Spinal cord (tissue), 10 donors: ENCODE measurements around the gene RB1. TPM values are rescaled to one million over a fixed set of nuclear protein-coding genes. Genes with fewer than 3 reads are reported as not detected.

Experiments used
- DNase-seq, 6 donors: peaks; one replicate each; pipeline versions ENCODE4 v3.0.0 to v3.0.0-alpha.2; 2013 to 2015; ENCODE audit warnings: low spot score in 6 of 6, low read depth in 4 of 6
- H3K27ac ChIP-seq: one replicate; pipeline ENCODE4 v1.5.1; 2013; ENCODE audit warnings: low read depth, low read length, control low read depth
- H3K27me3 ChIP-seq: one replicate; pipeline ENCODE4 v1.6.1; 2013; ENCODE audit warnings: low read length; ENCODE audit not compliant: control insufficient read depth, insufficient read depth
- H3K36me3 ChIP-seq: one replicate; pipeline ENCODE4 v1.6.1; 2013; ENCODE audit warnings: low read length; ENCODE audit not compliant: control insufficient read depth, insufficient read depth
- H3K4me1 ChIP-seq: one replicate; pipeline ENCODE4 v1.6.1; 2013; ENCODE audit warnings: low read length; ENCODE audit not compliant: control insufficient read depth, insufficient read depth
- H3K4me3 ChIP-seq: one replicate; pipeline ENCODE4 v1.5.1; 2013; ENCODE audit warnings: low read depth, low read length, control low read depth
- H3K9me3 ChIP-seq: one replicate; pipeline ENCODE4 v1.6.1; 2013; ENCODE audit warnings: low read length; ENCODE audit not compliant: control insufficient read depth, insufficient read depth
- WGBS: methylation state at CpG from one replicate; pipeline ENCODE4 v1.1.5; 2013; ENCODE audit warnings: missing lambda C conversion rate; ENCODE audit not compliant: insufficient coverage; 5-methylcytosine and 5-hydroxymethylcytosine counted together
- polyA plus RNA-seq, 2 donors: library from polyadenylated mRNA; unstranded; fragments of 120-200 nt; gene quantifications; one replicate each; pipeline ENCODE4 v1.2.1, GENCODE V29; 2013; ENCODE audit not compliant: insufficient read length in 2 of 2
- total RNA-seq, 2 donors: library from RNA; depleted of rRNA in 1 of 2; stranded (reverse); fragments of 120-200 nt in 1 of 2; fragments of >200 nt in 1 of 2; gene quantifications; one replicate each; pipeline versions ENCODE4 v1.2.3 to v1.2.4, GENCODE V29; 2013 to 2014
- donor health status: healthy.

Gene RB1
- total and polyA plus RNA-seq, 4 donors = 38.0 to 99.8 (median 48.9) TPM

GRCh38 chr13:48505012-48505411 lies 201.5 kb downstream of the RB1 start:
- no peak overlapping the region for H3K4me3 ChIP-seq
- H3K36me3 ChIP-seq = peaks cover 27% of the 10 kb centered on the region
- no peaks in the 10 kb centered on the region for H3K9me3 ChIP-seq
- H3K4me1 ChIP-seq = peaks cover 11% of the 10 kb centered on the region
- no peaks in the 10 kb centered on the region for H3K27me3 ChIP-seq
- no CpG with 5 or more reads among the region's 4 CpGs for WGBS
- DNase-seq = no peak
- H3K27ac ChIP-seq = no peak overlapping the region

DNA sequence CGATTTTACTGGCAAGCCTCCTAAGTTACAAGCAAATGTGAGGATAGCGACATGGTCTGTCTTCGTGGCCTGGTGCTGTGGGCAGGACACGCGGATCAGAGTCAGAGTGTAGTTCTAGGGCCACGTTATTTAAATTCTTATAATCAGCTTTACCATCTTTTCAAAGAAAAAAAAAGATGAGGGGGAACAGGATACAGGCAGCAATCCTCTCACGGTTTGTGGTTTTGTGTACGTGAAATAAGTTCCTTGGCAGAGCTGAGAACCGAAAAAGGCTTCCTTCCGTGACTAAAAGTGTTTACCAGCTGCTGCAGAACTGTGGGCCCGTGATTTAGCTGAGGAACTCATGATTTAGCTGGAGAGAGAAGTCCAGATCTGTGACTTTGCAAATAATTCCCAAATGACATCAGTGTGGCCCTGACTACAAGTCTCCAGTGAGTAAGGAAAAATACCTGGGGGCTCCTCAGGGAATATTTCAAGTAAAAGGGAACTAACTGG lies 202.1 kb downstream of the RB1 start:
- Histone ChIP-seq H3K4me3 (no peak overlapping the region), H3K27ac (peak overlapping the region; percentile 6)
- WGBS = 93% methylated on average over 7 of the region's 11 CpGs

DNA sequence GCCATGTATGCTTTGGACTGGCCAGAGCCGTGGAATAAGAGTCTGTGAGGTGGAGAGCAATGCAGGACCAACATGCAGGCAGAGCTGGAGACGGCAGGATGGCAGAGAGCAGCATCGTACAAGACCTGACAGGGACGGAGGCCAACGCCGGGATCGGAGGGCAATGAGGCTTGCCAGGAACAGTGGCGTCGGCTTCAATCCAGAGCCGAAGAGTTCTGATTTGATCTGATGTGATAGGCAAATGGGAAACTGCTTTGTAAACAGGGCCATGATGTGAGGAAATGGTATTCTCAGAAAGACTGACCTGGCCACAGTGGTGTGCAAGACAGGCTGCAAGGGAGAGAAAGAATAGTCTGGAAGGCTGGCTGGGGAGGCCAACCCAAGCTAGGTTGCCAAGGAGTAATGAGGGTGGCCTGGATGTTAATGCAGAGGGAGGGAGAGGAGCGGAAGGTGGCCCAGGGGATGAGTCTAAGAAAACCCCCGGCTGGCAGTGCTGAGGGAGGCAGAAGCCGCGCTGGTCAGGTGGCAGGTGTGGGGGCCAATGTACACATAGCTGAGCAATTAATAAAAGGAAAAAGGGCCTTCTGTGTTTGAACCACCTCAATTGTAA lies 202.6 kb downstream of the RB1 start:
- Histone ChIP-seq H3K27me3 (no peaks in the 10 kb centered on the region), H3K36me3 (peaks cover 24% of the 10 kb centered on the region), H3K27ac (peak overlapping the region; percentile 6), H3K9me3 (no peaks in the 10 kb centered on the region), H3K4me1 (peaks cover 11% of the 10 kb centered on the region), H3K4me3 (no peak overlapping the region)
- DNase-seq = no peak
- WGBS = 91% methylated on average over 12 of the region's 14 CpGs

More for the DNA sequence above, 202.1 kb downstream of the RB1 start:
- peak in 1 of 6 donors; percentile 21 for DNase-seq
- Histone ChIP-seq H3K9me3 (no peaks in the 10 kb centered on the region), H3K4me1 (peaks cover 11% of the 10 kb centered on the region), H3K36me3 (peaks cover 24% of the 10 kb centered on the region), H3K27me3 (no peaks in the 10 kb centered on the region)

DNA sequence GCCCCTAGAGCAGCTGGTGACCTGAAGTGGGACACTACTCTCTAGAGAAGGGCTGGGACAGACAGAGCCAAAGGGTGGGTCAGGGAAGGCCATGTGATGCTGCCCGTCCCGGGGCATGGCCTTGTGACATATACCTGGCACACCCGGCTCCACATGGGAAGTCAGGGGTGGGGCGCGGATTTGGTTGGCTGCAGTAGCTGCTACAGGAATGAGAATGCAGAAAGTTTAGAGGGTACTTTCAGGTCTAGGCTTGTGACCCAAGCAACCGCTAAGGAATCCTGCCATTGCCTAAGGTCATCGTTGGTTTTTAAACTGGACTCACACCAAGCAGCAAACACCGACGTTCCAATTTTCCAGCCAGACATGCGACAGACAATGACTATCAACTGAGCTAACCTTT lies 203.5 kb downstream of the RB1 start:
- no peak for DNase-seq
- Histone ChIP-seq H3K27ac (no peak overlapping the region), H3K4me3 (no peak overlapping the region)

GRCh38 chr13:48508011-48508410 lies 204.5 kb downstream of the RB1 start:
- no peak for DNase-seq
- Histone ChIP-seq H3K4me3 (no peak overlapping the region), H3K27ac (no peak overlapping the region), H3K27me3 (no peaks in the 10 kb centered on the region), H3K9me3 (no peaks in the 10 kb centered on the region), H3K4me1 (peaks cover 11% of the 10 kb centered on the region), H3K36me3 (peaks cover 17% of the 10 kb centered on the region)
- 100% methylated on average over 1 of the region's 6 CpGs for WGBS

More for the DNA sequence above, 203.5 kb downstream of the RB1 start:
- peaks cover 21% of the 10 kb centered on the region for H3K36me3 ChIP-seq
- peaks cover 11% of the 10 kb centered on the region for H3K4me1 ChIP-seq
- H3K9me3 ChIP-seq = no peaks in the 10 kb centered on the region
- WGBS = 92% methylated on average over 7 of the region's 10 CpGs
- H3K27me3 ChIP-seq = no peaks in the 10 kb centered on the region

- Histone ChIP-seq H3K4me3 (no peak overlapping the region), H3K4me1 (peaks cover 13% of the 10 kb centered on the region), H3K27me3 (no peaks in the 10 kb centered on the region), H3K36me3 (peaks cover 18% of the 10 kb centered on the region), H3K9me3 (no peaks in the 10 kb centered on the region), H3K27ac (no peak overlapping the region)
- no CpG with 5 or more reads among the region's 5 CpGs for WGBS
- no peak for DNase-seq
Measured at GRCh38 chr13:48510698-48511097, 207.1 kb downstream of the RB1 start.

- H3K4me3 ChIP-seq = no peak overlapping the region
- no peaks in the 10 kb centered on the region for H3K27me3 ChIP-seq
- H3K4me1 ChIP-seq = peaks cover 7% of the 10 kb centered on the region
- H3K36me3 ChIP-seq = peaks cover 13% of the 10 kb centered on the region
- peak in 2 of 6 donors; percentile 24 to 32 for DNase-seq
- no peaks in the 10 kb centered on the region for H3K9me3 ChIP-seq
- no peak overlapping the region for H3K27ac ChIP-seq
- WGBS = 64% methylated on average over 6 of the region's 10 CpGs
Measured at GRCh38 chr13:48511621-48512230, 208.2 kb downstream of the RB1 start.

DNA sequence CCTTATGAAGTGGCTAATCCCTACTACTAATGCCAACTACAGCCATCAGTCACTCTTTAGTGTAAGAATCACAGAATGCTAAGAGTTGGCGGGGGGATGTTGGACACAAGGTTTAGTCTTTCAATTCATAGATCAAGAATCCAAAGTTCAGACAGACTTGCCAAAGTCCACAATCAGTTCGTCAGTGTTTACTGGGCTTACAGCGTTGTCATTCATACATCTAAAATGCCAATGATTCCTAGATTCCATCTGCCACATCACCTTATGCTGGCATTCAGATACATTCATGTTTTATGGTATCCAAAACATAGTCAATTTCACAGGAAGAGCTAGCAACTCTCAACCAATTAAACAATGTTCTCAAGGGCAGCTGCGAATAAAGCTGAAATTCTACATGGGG lies 211.2 kb downstream of the RB1 start:
- Histone ChIP-seq H3K4me1 (peaks cover 4% of the 10 kb centered on the region), H3K4me3 (no peak overlapping the region), H3K27ac (no peak overlapping the region), H3K27me3 (no peaks in the 10 kb centered on the region), H3K9me3 (no peaks in the 10 kb centered on the region), H3K36me3 (peaks cover 3% of the 10 kb centered on the region)
- peak in 2 of 6 donors; percentile 18 to 48 for DNase-seq
- WGBS = 78% methylated on average over 3 of the region's 4 CpGs

DNA sequence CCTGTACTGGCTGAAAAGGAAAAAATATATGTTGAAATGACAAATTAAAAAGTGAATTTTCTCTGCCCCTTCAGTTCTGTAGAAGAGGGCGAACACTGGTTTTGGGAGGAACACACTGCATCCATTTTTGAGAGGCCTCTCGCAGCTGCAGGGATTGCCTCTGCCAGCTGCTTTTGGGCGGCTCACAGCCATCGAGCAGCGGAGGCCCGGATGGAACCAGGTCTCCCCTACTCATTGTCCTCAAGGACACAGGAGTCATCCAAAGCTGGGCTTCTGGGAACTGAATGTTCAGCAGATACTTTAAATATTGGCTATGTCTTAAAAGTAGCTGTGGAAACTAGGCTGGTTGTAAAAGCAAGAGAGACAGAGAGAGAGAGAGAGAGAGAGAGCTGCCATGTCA lies 212.2 kb downstream of the RB1 start:
- H3K9me3 ChIP-seq = no peaks in the 10 kb centered on the region
- no peaks in the 10 kb centered on the region for H3K27me3 ChIP-seq
- peaks cover 3% of the 10 kb centered on the region for H3K36me3 ChIP-seq
- no peak overlapping the region for H3K4me3 ChIP-seq
- peaks cover 4% of the 10 kb centered on the region for H3K4me1 ChIP-seq
- 73% methylated on average over 4 of the region's 6 CpGs for WGBS
- peak overlapping the region; percentile 29 for H3K27ac ChIP-seq
- DNase-seq = peak in 2 of 6 donors; percentile 10 to 39

- Histone ChIP-seq H3K4me1 (peaks cover 4% of the 10 kb centered on the region), H3K36me3 (peaks cover 6% of the 10 kb centered on the region), H3K27me3 (no peaks in the 10 kb centered on the region), H3K9me3 (no peaks in the 10 kb centered on the region), H3K27ac (no peak overlapping the region), H3K4me3 (no peak overlapping the region)
- WGBS = 86% methylated on average over 1 of the region's 1 CpG
- no peak for DNase-seq
Measured at GRCh38 chr13:48518083-48518482, 214.5 kb downstream of the RB1 start.
